Measurements from ENCODE around the gene GSX2. TPM values are rescaled to one million over a fixed set of nuclear protein-coding genes. Genes with fewer than 3 reads are reported as not detected.

Gene GSX2
- total RNA-seq, 2 donors from 2014 or later, result not detected

- Histone ChIP-seq H3K4me1 (ENCODE audit: control insufficient read depth in 1 of 2, low read depth in 2 of 2) (peaks cover 3 to 18% of the 10 kb centered on the region in 2 donors), H3K36me3 (no peaks in the 10 kb centered on the region), H3K4me3 (no peak overlapping the region), H3K9me3 (no peaks in the 10 kb centered on the region), H3K27ac (no peak overlapping the region), H3K27me3 (replicated peaks; ENCODE audit: insufficient read depth) (no peaks in the 10 kb centered on the region)
- no peak for DNase-seq (ENCODE audit: low spot score)
- no peak for TF ChIP-seq CTCF (IDR thresholded peaks at IDR 0.05)
- no peak for ATAC-seq (ENCODE audit: insufficient number of reproducible peaks, low FRiP score, low read depth)
Observed at GRCh38 chr4:54093324-54094240, 6.4 kb upstream of the GSX2 start.

GRCh38 chr4:54094451-54094850, 5.5 kb upstream of the GSX2 start:
- H3K4me3 ChIP-seq, result no peak overlapping the region
- ATAC-seq (ENCODE audit: insufficient number of reproducible peaks, low FRiP score, low read depth) (no peak), DNase-seq (ENCODE audit: low spot score) (no peak)
- H3K27me3 ChIP-seq (replicated peaks; ENCODE audit: insufficient read depth), result no peaks in the 10 kb centered on the region
- peaks cover 3 to 22% of the 10 kb centered on the region in 2 donors for H3K4me1 ChIP-seq (ENCODE audit: control insufficient read depth in 1 of 2, low read depth in 2 of 2)
- no peak overlapping the region for H3K27ac ChIP-seq
- TF ChIP-seq CTCF (IDR thresholded peaks at IDR 0.05), result no peak
- no peaks in the 10 kb centered on the region for H3K9me3 ChIP-seq
- no peaks in the 10 kb centered on the region for H3K36me3 ChIP-seq

GRCh38 chr4:54095110-54095825, 4.7 kb upstream of the GSX2 start:
- Histone ChIP-seq H3K27me3 (replicated peaks; ENCODE audit: insufficient read depth) (no peaks in the 10 kb centered on the region), H3K4me3 (no peak overlapping the region), H3K27ac (no peak overlapping the region), H3K4me1 (ENCODE audit: control insufficient read depth in 1 of 2, low read depth in 2 of 2) (peaks cover 12 to 30% of the 10 kb centered on the region in 2 donors), H3K9me3 (no peaks in the 10 kb centered on the region), H3K36me3 (no peaks in the 10 kb centered on the region)
- DNase-seq (ENCODE audit: low spot score), result no peak
- ATAC-seq (ENCODE audit: insufficient number of reproducible peaks, low FRiP score, low read depth), result no peak
- no peak for TF ChIP-seq CTCF (IDR thresholded peaks at IDR 0.05)

GRCh38 chr4:54096295-54096962, 3.5 kb upstream of the GSX2 start:
- no peak overlapping the region for H3K4me3 ChIP-seq
- peaks cover 21 to 33% of the 10 kb centered on the region in 2 donors for H3K4me1 ChIP-seq (ENCODE audit: control insufficient read depth in 1 of 2, low read depth in 2 of 2)
- H3K36me3 ChIP-seq, result no peaks in the 10 kb centered on the region
- DNase-seq (ENCODE audit: low spot score) (no peak), ATAC-seq (ENCODE audit: insufficient number of reproducible peaks, low FRiP score, low read depth) (no peak)
- H3K27me3 ChIP-seq (replicated peaks; ENCODE audit: insufficient read depth), result no peaks in the 10 kb centered on the region
- TF ChIP-seq CTCF (IDR thresholded peaks at IDR 0.05), result no peak
- no peak overlapping the region for H3K27ac ChIP-seq
- no peaks in the 10 kb centered on the region for H3K9me3 ChIP-seq

GRCh38 chr4:54097152-54097551, 2.8 kb upstream of the GSX2 start:
- no peak for ATAC-seq (ENCODE audit: insufficient number of reproducible peaks, low FRiP score, low read depth)
- no peaks in the 10 kb centered on the region for H3K9me3 ChIP-seq
- H3K4me3 ChIP-seq, result no peak overlapping the region
- no peaks in the 10 kb centered on the region for H3K36me3 ChIP-seq
- DNase-seq (ENCODE audit: low spot score), result no peak
- H3K27ac ChIP-seq, result no peak overlapping the region
- TF ChIP-seq CTCF (IDR thresholded peaks at IDR 0.05), result no peak
- peaks cover 26 to 34% of the 10 kb centered on the region in 2 donors for H3K4me1 ChIP-seq (ENCODE audit: control insufficient read depth in 1 of 2, low read depth in 2 of 2)
- H3K27me3 ChIP-seq (replicated peaks; ENCODE audit: insufficient read depth), result no peaks in the 10 kb centered on the region
